ENCODE results near the gene RBM12. TPM values are rescaled to one million over a fixed set of nuclear protein-coding genes. Genes with fewer than 3 reads are reported as not detected.

The RBM12 gene
- total and polyA plus RNA-seq, 2 of the 4 experiments (the other 2 are of a cell fraction), result 44.7 to 65.8 TPM

DNA sequence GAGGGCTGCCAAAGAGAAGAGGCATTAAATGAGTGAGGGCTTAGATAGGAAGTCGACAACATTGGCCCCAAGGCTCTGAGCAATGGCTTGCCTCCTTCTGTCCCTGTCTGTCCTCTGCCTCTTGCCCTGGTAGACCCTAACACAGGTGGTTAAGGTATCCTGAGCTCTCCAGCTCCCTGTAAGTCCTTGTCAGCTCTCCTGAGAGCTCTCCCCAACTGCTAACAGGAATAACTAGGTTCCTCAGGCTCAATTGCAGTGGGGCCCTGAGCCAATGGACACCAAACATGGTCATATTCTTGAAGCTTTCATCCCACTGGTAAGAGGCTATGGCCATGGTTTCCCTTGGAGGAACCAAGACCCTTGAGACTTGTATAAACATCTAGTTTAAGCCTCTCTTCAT lies 5.0 kb upstream of the RBM12 start:
- H4K5ac ChIP-seq (ENCODE audit: low read depth, low read length), result no peak overlapping the region
- no peak overlapping the region for H3K4ac ChIP-seq (ENCODE audit: low read depth, low read length)
- H2AFZ ChIP-seq (replicated peaks; ENCODE audit: low read length, poor library complexity), result no peak overlapping the region
- no peak overlapping the region for H3K4me3 ChIP-seq (ENCODE audit: insufficient read depth, low read depth, low read length)
- H4K20me1 ChIP-seq (ENCODE audit: insufficient read depth, low read length), result no peaks in the 10 kb centered on the region
- H3K9me1 ChIP-seq (ENCODE audit: insufficient read depth, low read length), result peaks cover 8% of the 10 kb centered on the region; the same call in 1 of the 2 replicates
- no peak overlapping the region for H3K56ac ChIP-seq (ENCODE audit: extremely low read depth, insufficient read depth, low read length)
- no peaks in the 10 kb centered on the region; a peak in 2 of 4 replicates for H3K79me1 ChIP-seq (ENCODE audit: low read depth in 1 of 2, low read length in 2 of 2)
- ChIA-PET POLR2A (ENCODE audit: unreplicated experiment) (no interaction called here), CTCF (no interaction called here)
- H4K8ac ChIP-seq (ENCODE audit: low read depth in 2 of 2, low read length in 2 of 2), result no peak overlapping the region
- no CpG with 5 or more reads among the region's 1 CpG for WGBS, 2 experiments (ENCODE audit: extremely low coverage in 2 of 2, insufficient read length in 1 of 2)
- ATAC-seq (ENCODE audit: low read depth) (no peak), DNase-seq (no peak)
- dilution Hi-C loops (cut with HindIII; ENCODE audit: low sequenced_read_pairs, unreplicated experiment), result no loop called here
- no peak overlapping the region for H2BK20ac ChIP-seq (ENCODE audit: low read depth, low read length)
- H3K9me3 ChIP-seq (ENCODE audit: control insufficient read depth, insufficient read depth, low read length), result no peaks in the 10 kb centered on the region
- H3K36me3 ChIP-seq (ENCODE audit: control insufficient read depth, insufficient read depth, low read length), result peaks cover 39% of the 10 kb centered on the region
- no peak overlapping the region for H2BK15ac ChIP-seq (ENCODE audit: low read depth, low read length)
- H2BK5ac ChIP-seq (ENCODE audit: low read depth, low read length, poor library complexity, severe bottlenecking), result no peak overlapping the region
- TF ChIP-seq MAZ (IDR thresholded peaks at IDR 0.05; ENCODE audit: borderline replicate concordance, low read depth, low read length), result no peak
- no peak for TF ChIP-seq BHLHE40 (IDR thresholded peaks at IDR 0.05; ENCODE audit: low read depth, low read length)
- no peak for TF ChIP-seq SMC3 (IDR thresholded peaks at IDR 0.05; ENCODE audit: low read depth, low read length)
- TF ChIP-seq, protein P1, sequence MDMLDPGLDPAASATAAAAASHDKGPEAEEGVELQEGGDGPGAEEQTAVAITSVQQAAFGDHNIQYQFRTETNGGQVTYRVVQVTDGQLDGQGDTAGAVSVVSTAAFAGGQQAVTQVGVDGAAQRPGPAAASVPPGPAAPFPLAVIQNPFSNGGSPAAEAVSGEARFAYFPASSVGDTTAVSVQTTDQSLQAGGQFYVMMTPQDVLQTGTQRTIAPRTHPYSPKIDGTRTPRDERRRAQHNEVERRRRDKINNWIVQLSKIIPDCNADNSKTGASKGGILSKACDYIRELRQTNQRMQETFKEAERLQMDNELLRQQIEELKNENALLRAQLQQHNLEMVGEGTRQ (IDR thresholded peaks at IDR 0.05; ENCODE audit: low read depth, low read length), result no peak
- TF ChIP-seq CTCF (conservative IDR thresholded peaks at IDR 0.05; ENCODE audit: low read depth, low read length), result no peak
- TF ChIP-seq RAD21 (IDR thresholded peaks at IDR 0.05; ENCODE audit: low read length), result no peak
- no peak for TF ChIP-seq MXI1 (IDR thresholded peaks at IDR 0.05; ENCODE audit: borderline replicate concordance, low read depth, low read length)
- no peak for TF ChIP-seq RFX5 (IDR thresholded peaks at IDR 0.05; ENCODE audit: low read depth, low read length)
- TF ChIP-seq POLR2A (IDR thresholded peaks at IDR 0.05; ENCODE audit: low read depth, low read length), result no peak
- no peak for TF ChIP-seq NFE2L2 (IDR thresholded peaks at IDR 0.05; ENCODE audit: low read depth, low read length)
- no peak for TF ChIP-seq FOS (IDR thresholded peaks at IDR 0.05; ENCODE audit: low read depth, low read length)
- TF ChIP-seq MAFK (IDR thresholded peaks at IDR 0.05; ENCODE audit: low read depth, low read length), result no peak
- TF ChIP-seq RCOR1 (IDR thresholded peaks at IDR 0.05; ENCODE audit: insufficient replicate concordance, low read length), result no peak
- no peak for TF ChIP-seq CHD1 (IDR thresholded peaks at IDR 0.05; ENCODE audit: low read depth, low read length)
- no peak for TF ChIP-seq CEBPB (IDR thresholded peaks at IDR 0.05; ENCODE audit: low read depth, low read length)
- no peak for TF ChIP-seq ELK1 (IDR thresholded peaks at IDR 0.05; ENCODE audit: borderline replicate concordance, low read depth, low read length)
- no peak overlapping the region for H2BK120ac ChIP-seq (ENCODE audit: low read depth, low read length)
- H2AK9ac ChIP-seq (replicated peaks; ENCODE audit: low read depth, low read length, poor library complexity), result no peak overlapping the region
- no peak overlapping the region for H3K18ac ChIP-seq (ENCODE audit: low read depth, low read length)
- no peaks in the 10 kb centered on the region for H3K27me3 ChIP-seq (ENCODE audit: control insufficient read depth, insufficient read depth, low read length)
- H3K23ac ChIP-seq (ENCODE audit: low read depth, low read length), result no peak overlapping the region
- H4K91ac ChIP-seq (ENCODE audit: insufficient read depth, low read depth, low read length), result no peak overlapping the region
- H3K14ac ChIP-seq (replicated peaks; ENCODE audit: low read depth, low read length), result no peak overlapping the region
- in situ Hi-C loops (cut with MboI; ENCODE audit: low sequenced_read_pairs), result no loop called here
- H3K27ac ChIP-seq (ENCODE audit: insufficient read depth, low read length), result no peak overlapping the region
- H3K4me1 ChIP-seq (ENCODE audit: control insufficient read depth, insufficient read depth, low read length), result no peaks in the 10 kb centered on the region
- no peak overlapping the region for H2AK5ac ChIP-seq (ENCODE audit: low read depth, low read length)
- no TSS peak for BruUV-seq (replicated peaks)
- no peak overlapping the region for H3K9ac ChIP-seq (ENCODE audit: low read depth, low read length)
- no peak overlapping the region for H3K4me2 ChIP-seq (ENCODE audit: low read depth, low read length)
- intact Hi-C loops (cut with micrococcal nuclease), result loop anchor here (10.0 kb wide), 1 partner anchor 105 kb away; no protein-coding TSS in a partner anchor

Data from IMR-90 (cell line).